ENCODE data around the gene VIM.

VIM gene

GRCh38 chr10:17210361-17210760, 17.7 kb upstream of the VIM start:
- no peak for DNase-seq

- no peak for DNase-seq
Measured at GRCh38 chr10:17212802-17213221, 15.2 kb upstream of the VIM start.

GRCh38 chr10:17213646-17214349, 14.2 kb upstream of the VIM start:
- no peak for DNase-seq

GRCh38 chr10:17214526-17214925, 13.5 kb upstream of the VIM start:
- DNase-seq: no peak

GRCh38 chr10:17214971-17215781, 12.9 kb upstream of the VIM start:
- DNase-seq: no peak

- DNase-seq: no peak
Measured at GRCh38 chr10:17215782-17216122, 12.3 kb upstream of the VIM start.

GRCh38 chr10:17216217-17216900, 11.7 kb upstream of the VIM start:
- no peak for DNase-seq

- no peak for DNase-seq
Measured at GRCh38 chr10:17216901-17217395, 11.1 kb upstream of the VIM start.

- DNase-seq: no peak
Measured at GRCh38 chr10:17217631-17218232, 10.3 kb upstream of the VIM start.

GRCh38 chr10:17219024-17219423, 9.0 kb upstream of the VIM start:
- no peak for DNase-seq

- DNase-seq: no peak
Measured at GRCh38 chr10:17220652-17221100, 7.4 kb upstream of the VIM start.

GRCh38 chr10:17222329-17222728, 5.7 kb upstream of the VIM start:
- DNase-seq: no peak

- no peak for DNase-seq
Measured at GRCh38 chr10:17225808-17226207, 2.2 kb upstream of the VIM start.

GRCh38 chr10:17226891-17227303, 1.1 kb upstream of the VIM start:
- no peak for DNase-seq

- no peak for DNase-seq
Measured at GRCh38 chr10:17227367-17228090, 512 bp upstream of the VIM start.

- peak; percentile 50 for DNase-seq
Measured at GRCh38 chr10:17229016-17229716, 1.1 kb downstream of the VIM start.

GRCh38 chr10:17229717-17229966, 1.6 kb downstream of the VIM start:
- no peak for DNase-seq

GRCh38 chr10:17229967-17230682, 2.1 kb downstream of the VIM start:
- DNase-seq: peak; percentile 35

GRCh38 chr10:17231788-17232187, 3.7 kb downstream of the VIM start:
- no peak for DNase-seq

- DNase-seq: no peak
Measured at GRCh38 chr10:17232276-17232960, 4.4 kb downstream of the VIM start.

Data from 8988T (cell line).